Motor neuron (in vitro differentiated cells): ENCODE measurements around the gene OOSP4B. TPM values are rescaled to one million over a fixed set of nuclear protein-coding genes. Genes with fewer than 3 reads are reported as not detected.
"Not testable (repeated sequence)": the region's sequence is repeated elsewhere in the genome, so short reads cannot be mapped to it uniquely, and the experiment has no call there.

Source experiments
- ATAC-seq, 8 experiments: fragments of 200-7000 bp; cut with Tn5 transposase; replicated peaks in 6 of 8; 2 replicates each; pipeline ENCODE4 v1.8.0; 2021; ENCODE audit warnings: mild to moderate bottlenecking in 8 of 8, moderate library complexity in 8 of 8
- H3K27ac ChIP-seq, 2 donors: fragments of 250-450 bp; sonication (Bioruptor Pico); 2 replicates each; pipeline ENCODE4 v1.9.0; 2021; ENCODE audit warnings: antibody characterized with exemption in 2 of 2, mild to moderate bottlenecking in 2 of 2, moderate library complexity in 1 of 2
- H3K4me1 ChIP-seq, 2 donors: fragments of 250-450 bp; sonication (Bioruptor Pico); replicated peaks in 1 of 2; 2 replicates each; pipeline ENCODE4 v1.6.1; 2021; ENCODE audit warnings: antibody characterized with exemption in 2 of 2, mild to moderate bottlenecking in 2 of 2, moderate library complexity in 1 of 2
- H3K4me3 ChIP-seq, 5 donors: fragments of 250-450 bp; sonication (Bioruptor Pico); 2 replicates each; pipeline ENCODE4 v1.9.0; 2021; ENCODE audit warnings: antibody characterized with exemption in 5 of 5, mild to moderate bottlenecking in 5 of 5, moderate library complexity in 4 of 5
- WGBS, 10 experiments: fragments of 450-650 bp; shearing (Covaris generic); methylation state at CpG; one replicate each; pipeline ENCODE4 v1.0.0; 2022; 5-methylcytosine and 5-hydroxymethylcytosine counted together
- in situ Hi-C, 9 experiments: fragments of 400-800 bp; cut with MboI; loops; one replicate each; pipeline ENCODE4 v1.15.0; 2021; ENCODE audit warnings: low sequenced_read_pairs in 9 of 9, low pct_unique_long_range_greater_than_20kb in 2 of 9; ENCODE audit not compliant: unreplicated experiment in 9 of 9
- total RNA-seq, 8 experiments: library from RNA; unstranded; fragments of 300-600 nt; gene quantifications; 2 replicates each; pipeline versions ENCODE4 v1.2.3 to v1.2.4, GENCODE V29; 2022

Gene OOSP4B
- not detected for total RNA-seq

- no peak within 1 kb of the TSS for H3K4me3 ChIP-seq
- in situ Hi-C loops = no loop called here
- no peak within 1 kb of the TSS for H3K27ac ChIP-seq
- 0 to 100% (median 67%) methylated on average over 1 of the region's 1 CpG; no CpG with 5 or more reads in 5 of the 10 experiments for WGBS, 10 experiments
- no peak for ATAC-seq
- H3K4me1 ChIP-seq = no peaks in the 10 kb centered on the region
Measured at GRCh38 chr11:60016881-60017280, at the start of gene OOSP4B. TSS of gene OOSP4B (plus strand) at chr11:60017181.

DNA sequence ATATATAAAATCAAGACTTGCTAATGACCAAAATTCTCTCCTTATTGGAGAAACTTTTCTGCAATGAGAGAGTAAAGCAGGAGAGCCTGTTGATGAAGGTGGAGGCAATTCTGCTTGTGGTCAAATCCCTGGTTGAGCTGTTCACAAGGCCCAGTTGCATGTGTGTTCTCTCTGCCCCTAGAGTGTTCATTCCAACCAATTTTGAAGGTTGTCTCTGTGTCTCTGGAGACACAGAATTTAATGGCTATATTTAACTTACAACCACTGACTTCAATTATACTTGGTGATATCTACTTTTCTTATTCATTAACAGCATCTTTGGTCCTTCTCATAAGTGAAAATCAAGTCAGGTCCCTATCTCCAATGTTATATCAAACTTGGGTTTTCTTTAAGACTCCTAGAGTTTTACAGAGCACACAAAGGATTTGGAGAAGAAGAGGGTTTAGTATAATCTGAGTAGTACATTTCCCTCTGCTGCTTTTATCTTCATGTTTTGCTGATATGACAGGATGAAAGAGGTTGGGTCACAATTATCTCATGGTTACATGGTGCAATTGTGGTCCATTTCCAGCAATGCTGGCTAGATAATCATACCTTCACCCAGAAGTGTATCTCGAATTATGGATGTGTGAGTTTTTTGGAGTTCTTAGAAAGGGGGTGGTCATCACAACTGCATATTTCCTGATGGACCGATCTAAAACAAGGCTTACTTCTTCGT, 49.1 kb upstream of the OOSP4B start:
- no peaks in the 10 kb centered on the region for H3K4me1 ChIP-seq
- 30 to 100% (median 61%) methylated on average over 1 to 3 of the region's 3 CpGs; no CpG with 5 or more reads in 2 of the 10 experiments for WGBS, 10 experiments

GRCh38 chr11:59968395-59968783, 48.6 kb upstream of the OOSP4B start:
- WGBS, 10 experiments = 30 to 100% (median 71%) methylated on average over 1 of the region's 1 CpG; no CpG with 5 or more reads in 5 of the 10 experiments
- no peak overlapping the region for H3K27ac ChIP-seq
- in situ Hi-C loops = no loop called here
- no peaks in the 10 kb centered on the region for H3K4me1 ChIP-seq
- no peak for ATAC-seq
- H3K4me3 ChIP-seq = no peak overlapping the region

More for the DNA sequence above, 49.1 kb upstream of the OOSP4B start:
- Histone ChIP-seq H3K4me3 (no peak overlapping the region), H3K27ac (no peak overlapping the region)
- ATAC-seq = no peak
- in situ Hi-C loops = no loop called here

DNA sequence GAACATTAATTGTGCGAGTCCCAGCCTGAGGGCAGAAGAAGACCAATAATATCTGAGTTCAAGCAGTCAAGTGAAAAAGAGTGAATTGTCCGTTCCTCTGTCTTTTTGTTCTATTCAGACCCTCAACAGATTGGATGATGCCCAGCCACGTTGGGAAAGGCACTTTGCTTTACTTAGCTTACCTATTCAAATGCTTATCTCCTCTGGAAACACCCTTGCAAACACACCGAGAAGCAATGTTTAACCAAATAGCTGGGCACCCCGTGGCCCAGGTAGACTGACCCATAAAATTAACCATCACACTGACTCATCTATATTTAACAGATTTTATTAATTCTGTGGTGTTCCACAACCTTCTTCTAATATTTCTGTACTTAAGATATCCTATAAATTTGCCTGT, 43.9 kb upstream of the OOSP4B start:
- no peak for ATAC-seq
- Histone ChIP-seq H3K27ac (no peak overlapping the region), H3K4me3 (no peak overlapping the region), H3K4me1 (no peaks in the 10 kb centered on the region)
- in situ Hi-C loops = no loop called here
- 7 to 68% (median 30%) methylated on average over 2 to 5 of the region's 5 CpGs; no CpG with 5 or more reads in 1 of the 10 experiments for WGBS, 10 experiments

- H3K27ac ChIP-seq = no peak overlapping the region
- no peak for ATAC-seq
- 10 to 98% (median 86%) methylated on average over 2 to 4 of the region's 4 CpGs; no CpG with 5 or more reads in 1 of the 10 experiments for WGBS, 10 experiments
- no peak overlapping the region for H3K4me3 ChIP-seq
- in situ Hi-C loops = no loop called here
- H3K4me1 ChIP-seq = no peaks in the 10 kb centered on the region
Measured at GRCh38 chr11:59981106-59981770, 35.7 kb upstream of the OOSP4B start.

- ATAC-seq, H3K4me3 ChIP-seq: not testable (repeated sequence)
- 28 to 80% (median 48%) methylated on average over 1 to 3 of the region's 4 CpGs; no CpG with 5 or more reads in 4 of the 10 experiments for WGBS, 10 experiments
Measured at GRCh38 chr11:59982037-59982436, 34.9 kb upstream of the OOSP4B start.

DNA sequence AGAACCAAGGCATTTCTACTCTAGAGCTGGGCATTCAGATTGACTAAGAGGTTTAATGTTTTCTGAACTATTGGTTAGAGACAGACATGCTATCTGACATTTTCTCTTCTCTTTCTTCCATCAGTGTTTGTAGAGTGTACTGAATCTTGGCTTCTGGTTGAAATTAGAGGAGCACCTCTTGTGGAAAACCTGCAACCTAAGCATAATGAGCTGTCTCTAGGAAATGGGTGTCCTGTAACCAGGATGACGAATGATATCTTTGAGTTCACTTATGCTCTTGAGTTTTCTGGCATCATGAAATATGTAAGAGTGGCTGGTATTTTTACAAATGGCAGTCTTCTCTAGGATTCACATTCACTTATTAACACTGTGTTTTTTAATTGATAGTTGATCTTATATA, 33.8 kb upstream of the OOSP4B start:
- no peak for ATAC-seq
- in situ Hi-C loops = no loop called here
- 13 to 100% (median 72%) methylated on average over 1 of the region's 1 CpG; no CpG with 5 or more reads in 2 of the 10 experiments for WGBS, 10 experiments
- Histone ChIP-seq H3K4me1 (no peaks in the 10 kb centered on the region), H3K27ac (no peak overlapping the region), H3K4me3 (no peak overlapping the region)

More at GRCh38 chr11:59982037-59982436, 34.9 kb upstream of the OOSP4B start:
- H3K27ac ChIP-seq, H3K4me1 ChIP-seq, in situ Hi-C loops: not testable (repeated sequence)

DNA sequence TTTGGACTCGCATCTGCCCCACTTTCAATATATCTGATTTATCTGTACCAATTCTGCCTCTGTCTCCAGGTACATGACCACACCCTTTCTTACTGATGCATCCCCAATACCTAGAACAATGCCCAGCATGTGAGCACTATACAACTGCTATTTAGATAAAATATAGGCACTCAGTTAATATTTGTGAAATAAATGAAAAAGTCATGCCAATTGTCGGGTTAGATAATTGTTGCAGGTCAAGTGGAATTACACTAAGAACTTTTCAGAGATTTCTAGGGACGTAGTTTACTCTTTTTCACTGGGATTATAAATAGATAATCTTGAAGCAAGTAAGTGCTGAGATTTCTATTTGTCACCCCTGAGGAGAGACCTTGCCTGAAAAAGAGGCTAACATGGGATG, 32.6 kb upstream of the OOSP4B start:
- in situ Hi-C loops = no loop called here
- WGBS, 10 experiments = 14 to 79% (median 59%) methylated on average over 1 to 3 of the region's 3 CpGs; no CpG with 5 or more reads in 1 of the 10 experiments
- no peak for ATAC-seq

GRCh38 chr11:59990421-59990820, 26.6 kb upstream of the OOSP4B start:
- in situ Hi-C loops = no loop called here
- WGBS, 10 experiments = 0 to 70% (median 42%) methylated on average over 1 of the region's 1 CpG
- Histone ChIP-seq H3K27ac (no peak overlapping the region), H3K4me1 (no peaks in the 10 kb centered on the region), H3K4me3 (no peak overlapping the region)
- ATAC-seq = no peak

More for the DNA sequence above, 32.6 kb upstream of the OOSP4B start:
- H3K4me1 ChIP-seq = no peaks in the 10 kb centered on the region
- H3K27ac ChIP-seq = no peak overlapping the region
- H3K4me3 ChIP-seq = no peak overlapping the region

- ATAC-seq = no peak
- Histone ChIP-seq H3K4me3 (no peak overlapping the region), H3K27ac (no peak overlapping the region), H3K4me1 (no peaks in the 10 kb centered on the region)
- WGBS, 10 experiments = 0 to 74% (median 48%) methylated on average over 2 to 5 of the region's 5 CpGs; no CpG with 5 or more reads in 2 of the 10 experiments
- in situ Hi-C loops = no loop called here
Measured at GRCh38 chr11:59992425-59992824, 24.6 kb upstream of the OOSP4B start.

- no peak for ATAC-seq
- Histone ChIP-seq H3K4me1 (no peaks in the 10 kb centered on the region), H3K4me3 (no peak overlapping the region), H3K27ac (no peak overlapping the region)
- in situ Hi-C loops = no loop called here
- 0 to 73% (median 44%) methylated on average over 1 to 2 of the region's 2 CpGs for WGBS, 10 experiments
Measured at GRCh38 chr11:59997800-59998199, 19.2 kb upstream of the OOSP4B start.

DNA sequence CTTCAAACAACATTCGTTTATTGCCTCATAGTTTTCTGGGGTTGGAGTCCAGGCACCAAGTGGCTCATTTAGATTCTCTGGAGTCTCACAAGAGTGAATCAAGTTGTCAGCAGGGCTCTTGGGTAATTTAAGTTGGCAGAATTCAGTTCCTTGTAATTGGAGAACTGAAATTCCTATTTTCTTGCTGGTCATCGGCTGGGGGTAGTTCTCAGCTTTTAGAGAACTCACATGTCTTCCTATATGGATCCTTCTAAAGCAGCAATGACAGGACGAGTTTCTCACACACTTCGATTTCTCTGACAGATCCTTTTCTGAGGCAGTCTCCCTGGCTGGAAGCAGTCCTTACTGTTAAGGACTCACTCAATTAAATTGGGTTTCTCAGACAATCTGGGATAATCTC, 17.3 kb upstream of the OOSP4B start:
- Histone ChIP-seq H3K27ac (no peak overlapping the region), H3K4me3 (no peak overlapping the region), H3K4me1 (no peaks in the 10 kb centered on the region)
- ATAC-seq = no peak
- in situ Hi-C loops = no loop called here
- 0 to 93% (median 52%) methylated on average over 1 to 4 of the region's 4 CpGs; no CpG with 5 or more reads in 1 of the 10 experiments for WGBS, 10 experiments

DNA sequence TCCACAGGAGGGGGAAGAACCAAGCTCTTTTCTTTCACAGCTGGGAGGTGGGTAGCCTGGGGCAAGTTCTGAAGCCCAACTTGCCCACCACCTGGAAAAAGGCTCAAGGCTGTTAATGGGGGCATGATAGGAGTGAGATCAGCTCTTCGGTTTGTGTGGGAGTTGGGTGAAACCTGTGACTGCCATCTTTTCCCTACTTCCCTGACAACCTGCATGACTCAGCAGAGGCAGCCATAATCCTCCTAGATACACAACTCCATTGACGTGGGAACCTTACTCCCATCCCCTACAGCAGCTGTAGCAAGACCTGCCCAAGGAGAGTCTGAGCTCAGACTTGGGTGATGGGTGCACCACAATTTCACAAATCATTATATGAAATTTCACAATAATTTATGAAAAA, 13.3 kb upstream of the OOSP4B start:
- Histone ChIP-seq H3K4me1 (no peaks in the 10 kb centered on the region), H3K4me3 (no peak overlapping the region), H3K27ac (no peak overlapping the region)
- WGBS, 10 experiments = 0 to 100% (median 100%) methylated on average over 1 to 2 of the region's 2 CpGs; no CpG with 5 or more reads in 5 of the 10 experiments
- ATAC-seq = no peak
- in situ Hi-C loops = no loop called here
